Left lung (tissue), 14 donors: ENCODE data around the gene RABIF. TPM values are rescaled to one million over a fixed set of nuclear protein-coding genes. Genes with fewer than 3 reads are reported as not detected.
A peak's percentile ranks its signal among the peaks of the same experiment; 100 is the strongest.
"Not testable (repeated sequence)": the region's sequence is repeated elsewhere in the genome, so short reads cannot be mapped to it uniquely, and the experiment has no call there.

Experiments
- ATAC-seq: fragments of 200-7000 bp; cut with Tn5 transposase; one replicate; pipeline ENCODE4 v1.9.1; 2020; ENCODE audit warnings: moderate library complexity
- DNase-seq, 4 donors: peaks; one replicate each; pipeline ENCODE4 v3.0.0-alpha.2; 2013 to 2020
- H3K27ac ChIP-seq, 2 donors: fragments of 200-600 bp; sonication (generic) in 1 of 2; one replicate each; pipeline versions ENCODE4 v1.5.0 to v1.8.0; 2020 to 2021
- H3K27me3 ChIP-seq, 2 donors: fragments of 200-600 bp; sonication (generic) in 1 of 2; one replicate each; pipeline versions ENCODE4 v1.5.0 to v1.8.0; 2020 to 2021
- H3K36me3 ChIP-seq, 2 donors: fragments of 200-600 bp; sonication (generic) in 1 of 2; one replicate each; pipeline versions ENCODE4 v1.5.0 to v1.8.0; 2020 to 2021
- H3K4me1 ChIP-seq, 2 donors: fragments of 200-600 bp; one replicate each; pipeline ENCODE4 v1.8.0; 2021
- H3K4me3 ChIP-seq, 2 donors: fragments of 200-600 bp; sonication (generic) in 1 of 2; one replicate each; pipeline versions ENCODE4 v1.5.0 to v1.8.0; 2020 to 2021; ENCODE audit warnings: mild to moderate bottlenecking in 1 of 2
- H3K9me3 ChIP-seq, 2 donors: fragments of 200-600 bp; sonication (generic) in 1 of 2; one replicate each; pipeline versions ENCODE4 v1.5.0 to v1.8.0; 2020 to 2021
- intact Hi-C, 2 donors: fragments of 100-400 bp; cut with DNase I; formaldehyde crosslinking; loops; one replicate each; pipeline versions ENCODE4 v1.11.2 to v1.14.2; 2022
- long read RNA-seq, 12 donors: library from polyadenylated mRNA in 2 of 12; unstranded in 2 of 12; transcript quantifications; one replicate each; pipeline ENCODE4 v2.0.0 and lab custom pipeline, GENCODE V29; 2019 to 2026
- polyA plus RNA-seq, 6 donors: library from polyadenylated mRNA; unstranded; fragments of 120-200 nt; gene quantifications; one replicate each; pipeline ENCODE4 v1.2.1, GENCODE V29; 2013; ENCODE audit not compliant: insufficient read length in 6 of 6
- total RNA-seq, 2 donors: library from RNA; stranded (reverse); fragmentation: NEBNext Ultra II Directional; extraction: Animal tissue kit (Norgen Biotek cat#: 25700); gene quantifications; one replicate each; pipeline ENCODE4 v1.2.1, GENCODE V29; 2021
- TF ChIP-seq, protein P1 (sequence below), 2 donors: fragments of 200-600 bp; sonication (generic) in 1 of 2; IDR thresholded peaks; one replicate each; pipeline versions ENCODE4 v1.5.0 to v1.8.0; 2021; ENCODE audit warnings: antibody characterized with exemption in 2 of 2
- donor health status: DM: no; HTN: yes; CAD: no.
- donor health status: DM: no; HTN: no; CAD: no.

The RABIF gene
- total RNA-seq (10 to 100 TPM; 11.0 to 15.5 TPM), polyA plus RNA-seq (10 to 100 TPM in 1 of 6 donors, 1 to 10 TPM in 5; 8.1 to 10.3 (median 8.7) TPM)
- long read RNA-seq, donor 1, transcript RABIF-201 (2 exons, 2,430 nt) = major isoform, 14 of 14 reads
- long read RNA-seq, donor 1, partial matches to known transcripts = 0 of 14 reads
- long read RNA-seq, donor 1, other reads (novel, unspliced or antisense) = 0 of 14 reads
- long read RNA-seq, donor 2, transcript RABIF-201 (2 exons, 2,430 nt) = major isoform, 9 of 9 reads
- long read RNA-seq, donor 2, partial matches to known transcripts = 0 of 9 reads
- long read RNA-seq, donor 2, other reads (novel, unspliced or antisense) = 0 of 9 reads
- long read RNA-seq, donor 3, transcript RABIF-201 (2 exons, 2,430 nt) = major isoform, 7 of 7 reads
- long read RNA-seq, donor 3, partial matches to known transcripts = 0 of 7 reads
- long read RNA-seq, donor 3, other reads (novel, unspliced or antisense) = 0 of 7 reads
- long read RNA-seq, donor 4, transcript RABIF-201 (2 exons, 2,430 nt) = major isoform, 32 of 34 reads
- long read RNA-seq, donor 4, partial matches to known transcripts = 0 of 34 reads
- long read RNA-seq, donor 4, other reads (novel, unspliced or antisense) = 2 of 34 reads
- long read RNA-seq, donor 5, transcript RABIF-201 (2 exons, 2,430 nt) = major isoform, 5 of 5 reads
- long read RNA-seq, donor 5, partial matches to known transcripts = 0 of 5 reads
- long read RNA-seq, donor 5, other reads (novel, unspliced or antisense) = 0 of 5 reads
- long read RNA-seq, donor 6, transcript RABIF-201 (2 exons, 2,430 nt) = major isoform, 11 of 11 reads
- long read RNA-seq, donor 6, partial matches to known transcripts = 0 of 11 reads
- long read RNA-seq, donor 6, other reads (novel, unspliced or antisense) = 0 of 11 reads
- long read RNA-seq, donor 7, transcript RABIF-201 (2 exons, 2,430 nt) = major isoform, 6 of 6 reads
- long read RNA-seq, donor 7, partial matches to known transcripts = 0 of 6 reads
- long read RNA-seq, donor 7, other reads (novel, unspliced or antisense) = 0 of 6 reads
- long read RNA-seq, donor 8, partial matches to known transcripts = 0 of 4 reads
- long read RNA-seq, donor 8, other reads (novel, unspliced or antisense) = 0 of 4 reads
- long read RNA-seq, donor 9 = 0 reads
- long read RNA-seq, donor 10, transcript RABIF-201 (2 exons, 2,430 nt) = major isoform, 38 of 45 reads
- long read RNA-seq, donor 10, partial matches to known transcripts = 0 of 45 reads
- long read RNA-seq, donor 10, other reads (novel, unspliced or antisense) = 7 of 45 reads
- long read RNA-seq, donor 11, transcript RABIF-201 (2 exons, 2,430 nt) = major isoform, 31 of 31 reads
- long read RNA-seq, donor 11, partial matches to known transcripts = 0 of 31 reads
- long read RNA-seq, donor 11, other reads (novel, unspliced or antisense) = 0 of 31 reads
- long read RNA-seq, donor 12, transcript RABIF-201 (2 exons, 2,430 nt) = major isoform, 7 of 7 reads
- long read RNA-seq, donor 12, partial matches to known transcripts = 0 of 7 reads
- long read RNA-seq, donor 12, other reads (novel, unspliced or antisense) = 0 of 7 reads

DNA sequence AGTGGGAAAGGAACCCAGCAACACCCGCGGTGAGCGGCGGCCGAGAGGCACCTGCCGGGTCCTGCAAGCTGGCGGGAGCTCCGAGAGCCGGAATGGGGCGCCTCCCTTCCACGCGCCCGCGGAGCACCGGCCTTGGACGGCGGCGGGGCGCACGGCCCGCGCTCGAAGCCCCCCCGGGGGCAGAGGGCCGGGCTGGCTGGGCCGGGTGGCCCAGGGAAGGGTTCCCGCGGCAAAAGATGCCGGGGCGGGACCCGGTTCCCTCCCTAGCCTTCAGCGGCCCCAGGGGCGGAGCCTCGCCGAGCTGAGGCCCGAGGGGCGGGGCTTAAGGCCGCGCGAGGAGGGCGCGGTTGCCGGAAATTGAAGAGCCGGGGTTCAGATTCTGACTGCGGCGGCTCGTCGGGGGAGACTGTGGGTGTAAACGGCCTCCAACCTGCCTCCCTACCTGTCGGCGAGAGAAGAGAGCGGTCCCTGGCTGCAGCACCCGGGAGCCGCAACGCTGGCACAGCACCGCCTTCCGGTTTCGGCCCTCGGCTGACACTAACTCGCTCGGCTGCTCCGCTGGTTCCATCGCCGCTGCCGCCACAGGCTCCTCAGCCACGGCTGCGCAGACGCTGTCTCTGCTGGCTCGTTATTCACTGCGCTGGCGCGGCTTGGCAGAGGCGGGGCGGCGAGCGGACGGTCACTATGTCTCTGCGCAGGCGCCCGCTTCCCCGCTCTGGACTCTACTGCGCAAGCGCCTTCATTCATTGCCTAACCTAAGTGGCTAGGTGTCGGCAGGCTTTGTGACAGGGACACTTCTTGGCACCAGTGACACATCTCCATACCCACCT is at the start of gene RABIF:
RABIF (minus strand) TSS at position 619 of the 830 bp plus-strand sequence; CDS start at position 568, 51 bp downstream.
- DNase-seq (peak; percentile 91 to 99 (median 97)), ATAC-seq (peak; percentile 97)
- TF ChIP-seq, protein P1, sequence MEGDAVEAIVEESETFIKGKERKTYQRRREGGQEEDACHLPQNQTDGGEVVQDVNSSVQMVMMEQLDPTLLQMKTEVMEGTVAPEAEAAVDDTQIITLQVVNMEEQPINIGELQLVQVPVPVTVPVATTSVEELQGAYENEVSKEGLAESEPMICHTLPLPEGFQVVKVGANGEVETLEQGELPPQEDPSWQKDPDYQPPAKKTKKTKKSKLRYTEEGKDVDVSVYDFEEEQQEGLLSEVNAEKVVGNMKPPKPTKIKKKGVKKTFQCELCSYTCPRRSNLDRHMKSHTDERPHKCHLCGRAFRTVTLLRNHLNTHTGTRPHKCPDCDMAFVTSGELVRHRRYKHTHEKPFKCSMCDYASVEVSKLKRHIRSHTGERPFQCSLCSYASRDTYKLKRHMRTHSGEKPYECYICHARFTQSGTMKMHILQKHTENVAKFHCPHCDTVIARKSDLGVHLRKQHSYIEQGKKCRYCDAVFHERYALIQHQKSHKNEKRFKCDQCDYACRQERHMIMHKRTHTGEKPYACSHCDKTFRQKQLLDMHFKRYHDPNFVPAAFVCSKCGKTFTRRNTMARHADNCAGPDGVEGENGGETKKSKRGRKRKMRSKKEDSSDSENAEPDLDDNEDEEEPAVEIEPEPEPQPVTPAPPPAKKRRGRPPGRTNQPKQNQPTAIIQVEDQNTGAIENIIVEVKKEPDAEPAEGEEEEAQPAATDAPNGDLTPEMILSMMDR (IDR thresholded peaks at IDR 0.05) = peak in 1 of 2 donors; percentile 5
- H3K27me3 ChIP-seq = no peaks in the 10 kb centered on the region
- H3K4me3 ChIP-seq = peak within 1 kb of the TSS; percentile 85 to 92
- H3K9me3 ChIP-seq = no peaks in the 10 kb centered on the region
- intact Hi-C loops = no loop called here
- peaks cover 0 to 33% of the 10 kb centered on the region in 2 donors for H3K36me3 ChIP-seq
- peak within 1 kb of the TSS; percentile 95 to 100 for H3K27ac ChIP-seq
- H3K4me1 ChIP-seq = peaks cover 3 to 27% of the 10 kb centered on the region in 2 donors

DNA sequence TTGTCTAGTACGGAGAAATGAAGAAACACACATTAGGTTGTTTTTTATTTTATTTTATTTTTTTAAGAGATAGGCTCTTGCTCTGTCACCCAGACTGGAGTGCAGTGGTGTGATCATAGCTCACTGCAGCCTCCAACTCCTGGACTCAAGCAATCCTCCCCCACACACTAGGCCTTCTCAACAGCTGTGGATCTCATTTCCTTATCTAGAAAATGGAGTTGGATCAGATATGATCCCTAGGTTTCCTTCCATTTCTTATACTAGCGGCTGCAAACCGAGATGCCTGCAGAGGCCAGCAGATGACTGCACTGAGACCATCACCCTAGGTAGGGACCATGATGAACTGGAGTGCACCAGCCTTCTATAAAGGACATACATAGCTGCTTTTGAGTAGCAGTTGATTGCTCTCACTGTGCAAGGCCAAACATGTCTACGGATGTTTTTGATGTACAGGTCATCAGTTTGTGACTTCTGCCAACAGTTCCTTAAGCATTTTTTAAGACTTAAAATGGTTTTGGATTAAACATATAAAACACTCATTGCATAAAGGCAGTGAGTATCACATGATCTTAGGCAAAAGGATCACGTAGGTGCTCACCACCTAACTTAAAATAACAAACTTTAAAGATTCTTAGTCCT is 49.5 kb upstream of the RABIF start:
- intact Hi-C loops = loop anchor here in 1 of 2 donors (10.0 kb wide), 1 partner anchor 56 kb away; no protein-coding TSS in a partner anchor
- DNase-seq = no peak
- no peak for ATAC-seq
- Histone ChIP-seq H3K27me3 (no peaks in the 10 kb centered on the region), H3K36me3 (peaks cover 7 to 42% of the 10 kb centered on the region in 2 donors), H3K27ac (no peak overlapping the region), H3K4me3 (no peak overlapping the region), H3K9me3 (no peaks in the 10 kb centered on the region), H3K4me1 (no peaks in the 10 kb centered on the region)
- TF ChIP-seq, protein P1 (IDR thresholded peaks at IDR 0.05) = no peak

DNA sequence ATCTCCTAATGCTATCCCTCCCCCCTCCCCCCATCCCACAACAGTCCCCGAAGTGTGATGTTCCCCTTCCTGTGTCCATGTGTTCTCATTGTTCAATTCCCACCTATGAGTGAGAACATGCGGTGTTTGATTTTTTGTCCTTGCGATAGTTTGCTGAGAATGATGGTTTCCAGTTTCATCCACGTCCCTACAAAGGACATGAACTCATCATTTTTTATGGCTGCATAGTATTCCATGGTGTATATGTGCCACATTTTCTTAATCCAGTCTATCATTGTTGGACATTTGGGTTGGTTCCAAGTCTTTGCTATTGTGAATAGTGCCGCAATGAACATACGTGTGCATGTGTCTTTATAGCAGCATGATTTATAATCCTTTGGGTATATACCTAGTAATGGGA is 47.5 kb upstream of the RABIF start:
- not testable (repeated sequence) for DNase-seq, H3K9me3 ChIP-seq, H3K4me1 ChIP-seq, H3K27ac ChIP-seq, H3K27me3 ChIP-seq, ATAC-seq, H3K4me3 ChIP-seq
- intact Hi-C loops = loop anchor here in 1 of 2 donors (10.0 kb wide), 1 partner anchor 58 kb away; no protein-coding TSS in a partner anchor
- H3K36me3 ChIP-seq = peaks cover 1 to 22% of the 10 kb centered on the region in 2 donors

DNA sequence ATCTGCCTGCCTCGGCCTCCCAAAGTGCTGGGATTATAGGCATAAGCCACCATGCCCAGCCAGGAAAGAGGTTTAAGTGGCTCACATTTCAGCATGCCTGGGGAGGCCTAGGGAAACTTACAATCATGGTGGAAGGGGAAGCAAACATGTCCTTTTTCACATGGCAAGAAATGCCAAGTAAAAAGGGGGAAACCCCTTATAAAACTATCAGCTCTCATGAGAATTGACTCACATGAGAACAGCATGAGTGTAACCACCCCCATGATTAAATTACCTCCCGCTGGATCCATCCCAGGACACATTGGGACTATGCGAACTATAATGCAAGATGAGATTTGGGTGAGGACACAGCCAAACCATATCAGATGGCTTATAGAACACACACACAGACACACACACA is 46.9 kb upstream of the RABIF start:
- intact Hi-C loops = loop anchor here in 1 of 2 donors (10.0 kb wide), 1 partner anchor 59 kb away; no protein-coding TSS in a partner anchor
- Histone ChIP-seq H3K27ac (no peak overlapping the region), H3K9me3 (peaks cover 0 to 6% of the 10 kb centered on the region in 2 donors)

More for the DNA sequence above, 46.9 kb upstream of the RABIF start:
- peaks cover 0 to 17% of the 10 kb centered on the region in 2 donors for H3K36me3 ChIP-seq
- TF ChIP-seq, protein P1 (IDR thresholded peaks at IDR 0.05) = no peak
- no peaks in the 10 kb centered on the region for H3K4me1 ChIP-seq
- no peaks in the 10 kb centered on the region for H3K27me3 ChIP-seq
- no peak overlapping the region for H3K4me3 ChIP-seq
- DNase-seq = no peak
- no peak for ATAC-seq
